B cell (primary cell): ENCODE data around the gene RBL1. TPM values are rescaled to one million over a fixed set of nuclear protein-coding genes. Genes with fewer than 3 reads are reported as not detected.
A peak's percentile ranks its signal among the peaks of the same experiment; 100 is the strongest.

Source experiments
- ATAC-seq: fragments of 200-7000 bp; cut with Tn5 transposase; one replicate; pipeline ENCODE4 v1.10.0; 2021; ENCODE audit warnings: low read depth, mild to moderate bottlenecking, moderate number of reproducible peaks, moderate library complexity
- CTCF ChIA-PET: fragments of 350-600 bp; sonication (Branson Sonifier 250); formaldehyde crosslinking; loops from one replicate; lab custom pipeline; 2021; ENCODE audit warnings: antibody characterized with exemption, inconsistent platforms; lab: Charles Lee
- POLR2A ChIA-PET: fragments of 350-600 bp; sonication (Branson Sonifier 250); formaldehyde crosslinking; loops from one replicate; lab custom pipeline; 2021; ENCODE audit warnings: antibody characterized with exemption; lab: Charles Lee
- DNase-seq: peaks from one replicate; pipeline ENCODE4 v3.0.0; 2013
- H2AFZ ChIP-seq: 2 replicates; pipeline ENCODE4 v1.6.1; 2012; ENCODE audit warnings: mild to moderate bottlenecking, low read depth, low read length; ENCODE audit not compliant: insufficient read depth, poor library complexity, severe bottlenecking
- H3K27ac ChIP-seq, 2 donors: 1 replicate in 1 of 2; 2 replicates in 1 of 2; pipeline ENCODE4 v1.5.1; 2012 to 2013; ENCODE audit warnings: low read length in 2 of 2, mild to moderate bottlenecking in 2 of 2, moderate library complexity in 1 of 2
- H3K27me3 ChIP-seq, 4 experiments: fragments of 200-600 bp in 1 of 4; sonication (generic) in 1 of 4; replicated peaks in 1 of 4; 1 replicate in 2 of 4; 2 replicates in 2 of 4; pipeline versions ENCODE4 v1.6.1 to v1.7.0; 2013 to 2016; ENCODE audit warnings: low read length in 3 of 4, mild to moderate bottlenecking in 2 of 4, mixed read lengths in 1 of 4, moderate library complexity in 1 of 4; ENCODE audit not compliant: insufficient read depth in 4 of 4, control insufficient read depth in 3 of 4; ENCODE audit errors: control extremely low read depth in 1 of 4
- H3K36me3 ChIP-seq, 2 experiments: replicated peaks in 1 of 2; 1 replicate in 1 of 2; 2 replicates in 1 of 2; pipeline versions ENCODE4 v1.6.1 to v1.7.1; 2013; ENCODE audit warnings: low read length in 1 of 2; ENCODE audit not compliant: insufficient read depth in 2 of 2, control insufficient read depth in 1 of 2; ENCODE audit errors: control extremely low read depth in 1 of 2, extremely low read depth in 1 of 2
- H3K4me1 ChIP-seq, 2 donors: fragments of 200-600 bp in 1 of 2; sonication (generic) in 1 of 2; 1 replicate in 1 of 2; 2 replicates in 1 of 2; pipeline versions ENCODE4 v1.5.1 to v1.6.1; 2013 to 2017; ENCODE audit warnings: low read length in 2 of 2; ENCODE audit not compliant: control insufficient read depth in 2 of 2, insufficient read depth in 2 of 2
- H3K4me2 ChIP-seq: replicated peaks from 2 replicates; pipeline ENCODE3; 2012; ENCODE audit warnings: mild to moderate bottlenecking, low read depth, low read length; ENCODE audit not compliant: poor library complexity, severe bottlenecking
- H3K4me3 ChIP-seq, 5 experiments: fragments of 200-600 bp in 1 of 5; sonication (generic) in 1 of 5; 1 replicate in 3 of 5; 2 replicates in 2 of 5; pipeline versions ENCODE4 v1.5.1 to v1.7.0; 2011 to 2016; ENCODE audit warnings: low read length in 4 of 5, mild to moderate bottlenecking in 4 of 5, low read depth in 2 of 5, control low read depth in 1 of 5, moderate library complexity in 1 of 5; ENCODE audit not compliant: insufficient read depth in 1 of 5; ENCODE audit errors: control extremely low read depth in 1 of 5, extremely low read depth in 1 of 5
- H3K79me2 ChIP-seq: fragments of 200-600 bp; sonication (generic); one replicate; pipeline ENCODE4 v1.6.0; 2016; ENCODE audit warnings: low read length; ENCODE audit not compliant: control insufficient read depth, insufficient read depth
- H3K9ac ChIP-seq: fragments of 200-600 bp; sonication (generic); 2 replicates; pipeline ENCODE4 v1.6.1; 2017; ENCODE audit warnings: mild to moderate bottlenecking, low read length, moderate library complexity
- H3K9me3 ChIP-seq, 3 donors: one replicate each; pipeline versions ENCODE4 v1.6.1 to v1.7.1; 2013; ENCODE audit warnings: low read length in 2 of 3; ENCODE audit not compliant: control insufficient read depth in 2 of 3, insufficient read depth in 1 of 3; ENCODE audit errors: control extremely low read depth in 1 of 3
- H4K20me1 ChIP-seq: 2 replicates; pipeline ENCODE4 v1.6.0; 2012; ENCODE audit warnings: mild to moderate bottlenecking, low read length; ENCODE audit not compliant: insufficient read depth, control insufficient read depth, poor library complexity, severe bottlenecking
- H3K27ac Mint-ChIP-seq: one replicate; pipeline ENCODE4 v1.8.0; 2021; ENCODE audit warnings: mixed read lengths
- H3K27me3 Mint-ChIP-seq: one replicate; pipeline ENCODE4 v1.8.0; 2021; ENCODE audit warnings: mixed read lengths
- H3K4me1 Mint-ChIP-seq: one replicate; pipeline ENCODE4 v1.8.0; 2021; ENCODE audit warnings: mixed read lengths
- H3K4me3 Mint-ChIP-seq: one replicate; pipeline ENCODE4 v1.8.0; 2021; ENCODE audit warnings: mixed read lengths
- H3K9me3 Mint-ChIP-seq: one replicate; pipeline ENCODE4 v1.8.0; 2022; ENCODE audit warnings: mixed read lengths; ENCODE audit not compliant: insufficient read depth
- CTCF ChIP-seq: fragments of 200-600 bp; IDR thresholded peaks from one replicate; pipeline ENCODE4 v1.8.0; 2022; ENCODE audit warnings: antibody characterized with exemption, mild to moderate bottlenecking
- EZH2 ChIP-seq: IDR thresholded peaks from 2 replicates; pipeline ENCODE4 v1.6.1; 2012; ENCODE audit warnings: borderline replicate concordance, low read depth, mild to moderate bottlenecking, moderate library complexity, low read length; ENCODE audit not compliant: insufficient read depth, poor library complexity, severe bottlenecking
- WGBS: methylation state at CpG from one replicate; pipeline ENCODE4 v1.1.5; 2013; ENCODE audit warnings: missing lambda C conversion rate; ENCODE audit not compliant: insufficient coverage; 5-methylcytosine and 5-hydroxymethylcytosine counted together
- intact Hi-C: fragments of 100-400 bp; cut with micrococcal nuclease; formaldehyde crosslinking; loops from one replicate; pipeline ENCODE4 v1.10.0; 2022
- polyA plus RNA-seq: library from polyadenylated mRNA; depleted of rRNA; stranded (reverse); fragments of >200 nt; gene quantifications from 2 replicates; pipeline ENCODE4 v1.2.3, GENCODE V29; 2012
- total RNA-seq, 2 donors: library from RNA; stranded (reverse); fragments of 120-200 nt in 1 of 2; gene quantifications; 1 replicate in 1 of 2; 2 replicates in 1 of 2; pipeline versions ENCODE4 v1.2.3 to v1.2.4, GENCODE V29; 2013 to 2022

The RBL1 gene
- total and polyA plus RNA-seq, 2 donors (not counting 1 experiment from before 2014, with no cell fraction given): 8.1 to 27.8 TPM

GRCh38 chr20:37123441-37123840, 27.6 kb upstream of the RBL1 start:
- H4K20me1 ChIP-seq: no peaks in the 10 kb centered on the region
- no peak for DNase-seq
- TF ChIP-seq EZH2: no peak
- no peak for TF ChIP-seq CTCF
- H2AFZ ChIP-seq: peak overlapping the region; percentile 28
- POLR2A ChIA-PET: no interaction called here
- H3K27ac Mint-ChIP-seq: no peak overlapping the region
- no peak overlapping the region for H3K27ac ChIP-seq
- peaks cover 0 to 4% (median 0%) of the 10 kb centered on the region in 3 donors for H3K9me3 ChIP-seq
- ATAC-seq: no peak
- H3K4me2 ChIP-seq: no peak overlapping the region
- H3K4me1 Mint-ChIP-seq: peaks cover 3% of the 10 kb centered on the region
- WGBS: 93% methylated on average over 2 of the region's 6 CpGs
- no peaks in the 10 kb centered on the region for H3K27me3 Mint-ChIP-seq
- H3K4me3 Mint-ChIP-seq: no peak overlapping the region
- no peaks in the 10 kb centered on the region for H3K9me3 Mint-ChIP-seq
- no peaks in the 10 kb centered on the region for H3K36me3 ChIP-seq
- intact Hi-C loops: no loop called here
- no peaks in the 10 kb centered on the region for H3K27me3 ChIP-seq
- H3K9ac ChIP-seq: no peak overlapping the region
- H3K4me3 ChIP-seq: no peak overlapping the region
- CTCF ChIA-PET: no interaction called here
- no peaks in the 10 kb centered on the region for H3K4me1 ChIP-seq
- no peaks in the 10 kb centered on the region for H3K79me2 ChIP-seq

GRCh38 chr20:37120497-37120896, 24.7 kb upstream of the RBL1 start:
- CTCF ChIA-PET: no interaction called here
- Mint-ChIP-seq H3K9me3 (no peaks in the 10 kb centered on the region), H3K27me3 (no peaks in the 10 kb centered on the region), H3K27ac (no peak overlapping the region), H3K4me3 (no peak overlapping the region), H3K4me1 (peaks cover 3% of the 10 kb centered on the region)
- DNase-seq (no peak), ATAC-seq (no peak)
- no peaks in the 10 kb centered on the region for H3K4me1 ChIP-seq
- H3K9me3 ChIP-seq: peaks cover 0 to 4% (median 0%) of the 10 kb centered on the region in 3 donors
- H3K4me3 ChIP-seq: no peak overlapping the region
- no peaks in the 10 kb centered on the region for H4K20me1 ChIP-seq
- H3K9ac ChIP-seq: no peak overlapping the region
- POLR2A ChIA-PET: interaction anchor here (0.6 kb wide), 1 partner anchor 1013 kb away, joined by 5 read pairs; no protein-coding TSS in a partner anchor
- TF ChIP-seq EZH2: no peak
- no peak for TF ChIP-seq CTCF
- WGBS: 100% methylated on average over 1 of the region's 4 CpGs
- no peak overlapping the region for H3K4me2 ChIP-seq
- no peak overlapping the region for H3K27ac ChIP-seq
- H3K27me3 ChIP-seq: no peaks in the 10 kb centered on the region
- H3K36me3 ChIP-seq: no peaks in the 10 kb centered on the region
- H3K79me2 ChIP-seq: no peaks in the 10 kb centered on the region
- intact Hi-C loops: no loop called here
- H2AFZ ChIP-seq: no peak overlapping the region
